HCT116 (cell line): ENCODE measurements around the gene RNF208. TPM values are rescaled to one million over a fixed set of nuclear protein-coding genes. Genes with fewer than 3 reads are reported as not detected.
"Not testable (repeated sequence)": the region's sequence is repeated elsewhere in the genome, so short reads cannot be mapped to it uniquely, and the experiment has no call there.

Experiments
- ATAC-seq: fragments of 200-7000 bp; cut with Tn5 transposase; 2 replicates; pipeline ENCODE4 v1.9.1; 2020; ENCODE audit warnings: mild to moderate bottlenecking, moderate library complexity
- BruUV-seq: library from RNA; stranded (reverse); fragments of 400-500 nt; replicated peaks from 2 replicates; lab custom pipeline; 2021; lab: Mats Ljungman, UMichigan
- CTCF ChIA-PET: fragments of 300-600 bp; sonication (Branson Sonifier 250); formaldehyde crosslinking; loops from one replicate; lab custom pipeline; 2021; ENCODE audit warnings: antibody characterized with exemption; lab: Charles Lee
- POLR2A ChIA-PET: fragments of 300-600, 350-600 bp; sonication (Branson Sonifier 250); formaldehyde crosslinking; loops from one replicate; lab custom pipeline; 2021; ENCODE audit warnings: antibody characterized with exemption; lab: Charles Lee
- RAD21 ChIA-PET, 2 experiments: fragments of 300-600 bp; sonication (Branson Sonifier 250); formaldehyde crosslinking; loops; one replicate each; lab custom pipeline; 2023; ENCODE audit warnings: low total read pairs in 2 of 2; ENCODE audit not compliant: uncharacterized antibody in 2 of 2, unreplicated experiment in 2 of 2, low non-redundant PET in 1 of 2; lab: Charles Lee
- DNase-seq: peaks from one replicate; pipeline ENCODE4 v3.0.0-alpha.2; 2010; ENCODE audit warnings: low read depth, low spot score
- H2AFZ ChIP-seq: fragments of 200-600 bp; shearing (Covaris generic), sonication (generic); 2 replicates; pipeline ENCODE4 v1.6.1; 2017; ENCODE audit warnings: low read depth, mixed run types, mixed read lengths, antibody characterized with exemption, low read length; ENCODE audit not compliant: poor library complexity, severe bottlenecking
- H3K27ac ChIP-seq: 2 replicates; pipeline ENCODE4 v1.5.1; 2012; ENCODE audit warnings: low read depth, low read length
- H3K27me3 ChIP-seq: fragments of 200-600 bp; sonication (generic); 2 replicates; pipeline ENCODE4 v1.6.1; 2016; ENCODE audit warnings: mixed run types, low read length, mixed read lengths; ENCODE audit not compliant: insufficient read depth
- H3K36me3 ChIP-seq, 2 experiments: fragments of 200-500 bp in 1 of 2; fragments of 200-600 bp in 1 of 2; sonication (Bioruptor generic) in 1 of 2; sonication (generic) in 1 of 2; 2 replicates each; pipeline versions ENCODE4 v1.5.1 to v1.6.1; 2014 to 2016; ENCODE audit warnings: low read length in 2 of 2, inconsistent platforms in 1 of 2, mixed read lengths in 1 of 2, mixed run types in 1 of 2; ENCODE audit not compliant: insufficient read depth in 2 of 2, control insufficient read depth in 1 of 2
- H3K4me1 ChIP-seq, 2 experiments: fragments of 200-600 bp in 1 of 2; sonication (generic) in 1 of 2; 2 replicates each; pipeline versions ENCODE4 v1.5.1 to v1.6.1; 2012 to 2017; ENCODE audit warnings: low read length in 2 of 2, inconsistent platforms in 1 of 2, mild to moderate bottlenecking in 1 of 2, mixed read lengths in 1 of 2, mixed run types in 1 of 2, moderate library complexity in 1 of 2; ENCODE audit not compliant: insufficient read depth in 2 of 2, control insufficient read depth in 1 of 2
- H3K4me2 ChIP-seq: fragments of 200-600 bp; sonication (generic); 2 replicates; pipeline ENCODE4 v1.6.1; 2017; ENCODE audit warnings: mixed run types, low read length, mixed read lengths
- H3K4me3 ChIP-seq, 2 experiments: fragments of 200-600 bp in 1 of 2; sonication (generic) in 1 of 2; replicated peaks in 1 of 2; 2 replicates each; pipeline ENCODE4 v1.5.1; 2011 to 2016; ENCODE audit warnings: low read length in 2 of 2, control low read depth in 1 of 2, low read depth in 1 of 2, mild to moderate bottlenecking in 1 of 2, mixed read lengths in 1 of 2, mixed run types in 1 of 2
- H3K79me2 ChIP-seq: fragments of 200-600 bp; sonication (generic); 2 replicates; pipeline ENCODE4 v1.6.1; 2017; ENCODE audit warnings: mild to moderate bottlenecking, mixed run types, low read length, moderate library complexity, mixed read lengths; ENCODE audit not compliant: insufficient read depth
- H3K9ac ChIP-seq: fragments of 200-600 bp; sonication (generic); 2 replicates; pipeline ENCODE4 v1.6.1; 2016; ENCODE audit warnings: low read length, mixed read lengths
- H3K9me2 ChIP-seq: fragments of 200-600 bp; sonication (generic), shearing (Covaris generic); 2 replicates; pipeline ENCODE4 v1.6.1; 2017; ENCODE audit warnings: mixed run types, mild to moderate bottlenecking, moderate library complexity; ENCODE audit not compliant: insufficient read depth
- H3K9me3 ChIP-seq, 2 experiments: fragments of 200-500 bp in 1 of 2; fragments of 200-600 bp in 1 of 2; sonication (Bioruptor generic) in 1 of 2; sonication (generic) in 1 of 2; 2 replicates each; pipeline ENCODE4 v1.6.1; 2014 to 2017; ENCODE audit warnings: low read length in 2 of 2, mixed read lengths in 2 of 2, inconsistent platforms in 1 of 2, low read depth in 1 of 2, mild to moderate bottlenecking in 1 of 2, mixed run types in 1 of 2, moderate library complexity in 1 of 2; ENCODE audit not compliant: control insufficient read depth in 1 of 2, insufficient read depth in 1 of 2
- H4K20me1 ChIP-seq: fragments of 200-600 bp; sonication (generic), shearing (Covaris generic); 2 replicates; pipeline ENCODE4 v1.6.1; 2017; ENCODE audit warnings: mixed run types, mild to moderate bottlenecking, moderate library complexity; ENCODE audit not compliant: insufficient read depth
- POLR2A ChIP-seq: IDR thresholded peaks from 2 replicates; pipeline ENCODE4 v1.7.0; 2011; ENCODE audit warnings: borderline replicate concordance; ENCODE audit not compliant: insufficient read depth, insufficient read length; ENCODE audit errors: extremely low read depth
- YY1 ChIP-seq: IDR thresholded peaks from 2 replicates; pipeline ENCODE4 v1.6.1; 2011; ENCODE audit warnings: low read length, low read depth, moderate library complexity, mild to moderate bottlenecking; ENCODE audit not compliant: insufficient replicate concordance; ENCODE audit errors: extremely low read depth
- intact Hi-C: fragments of 100-400 bp; cut with micrococcal nuclease; formaldehyde crosslinking; loops from 2 replicates; pipeline ENCODE4 v1.10.0; 2022
- total RNA-seq: library from RNA; stranded (reverse); gene quantifications from one replicate; pipeline ENCODE4 v1.2.1, GENCODE V29; 2021; ENCODE audit not compliant: unreplicated experiment

Gene RNF208
- total RNA-seq, 1 experiment from 2014 or later = 26.1 TPM

DNA sequence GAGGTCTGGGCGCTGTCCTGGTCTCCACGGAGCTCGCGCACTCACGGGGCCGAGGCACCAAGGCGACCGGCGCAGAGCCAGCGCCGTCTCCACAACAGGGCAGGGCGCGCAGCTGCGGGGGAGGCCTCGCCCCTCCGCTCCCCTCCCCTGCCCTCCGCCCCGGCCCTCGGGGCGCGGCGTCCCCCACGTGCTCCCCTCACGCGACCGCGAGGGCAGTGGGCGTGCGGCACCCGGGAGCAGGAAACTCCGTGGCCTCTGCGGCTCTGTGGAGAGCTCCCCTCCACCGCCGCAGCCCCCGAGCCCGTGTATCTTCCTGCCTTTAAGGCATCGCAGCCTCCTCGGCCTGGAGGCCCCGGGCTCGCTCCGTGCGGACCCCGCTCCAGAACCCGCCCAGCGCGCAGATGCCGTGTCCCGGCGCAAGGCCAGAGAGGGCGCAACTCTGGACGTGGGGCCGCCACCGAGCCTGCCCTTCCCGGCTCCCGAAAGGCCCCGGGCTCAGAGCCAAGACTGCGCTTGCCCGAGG lies 18.3 kb upstream of the RNF208 start (continued):
- TF ChIP-seq POLR2A = peak; percentile 64
- peak; percentile 25 for TF ChIP-seq YY1

DNA sequence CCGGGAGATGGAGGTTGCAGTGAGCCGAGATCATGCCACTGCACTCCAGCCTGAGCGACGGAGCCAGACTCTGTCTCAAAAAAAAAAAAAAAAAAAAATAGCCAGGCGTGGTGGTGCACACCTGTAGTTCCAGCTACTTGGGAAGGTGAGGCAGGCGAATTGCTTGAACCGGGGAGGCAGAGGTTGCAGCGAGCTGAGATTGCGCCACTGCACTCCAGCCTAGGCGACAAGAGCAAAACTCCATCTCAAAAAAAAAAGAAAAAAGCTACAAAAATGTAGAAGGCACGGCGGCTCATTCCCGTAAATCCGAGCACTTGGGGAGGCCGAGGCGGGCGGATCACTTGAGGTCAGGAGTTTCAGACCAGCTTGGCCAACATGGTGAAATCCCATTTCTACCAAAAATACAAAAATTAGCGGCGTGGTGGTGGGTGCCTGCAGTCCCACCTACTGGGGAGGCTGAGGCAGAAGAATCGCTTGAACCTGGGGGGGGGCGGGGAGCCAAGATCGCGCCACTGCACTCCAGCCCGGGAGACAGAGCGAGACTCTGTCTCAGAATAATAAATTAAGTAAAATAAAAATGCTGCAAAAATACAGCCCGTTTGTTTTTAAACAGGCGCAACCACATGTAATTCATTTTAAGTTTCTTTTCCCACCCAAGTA lies 17.6 kb upstream of the RNF208 start:
- ChIA-PET RAD21 (interaction anchor here in 1 of 2 experiments (0.7 kb wide), 1 partner anchor 13 kb away, joined by 3 read pairs; the partner anchor contains the start of gene RNF224), CTCF (interaction anchor here (1.9 kb wide), 1 partner anchor 210 kb away, joined by 4 read pairs; no protein-coding TSS in a partner anchor), POLR2A (interaction anchor here (0.7 to 1.9 kb wide), 12 partner anchors 10 to 169 kb away, joined by 3 to 39 read pairs (median 5); partner anchors contain the start of genes NELFB, NRARP, RNF224 and SAPCD2)
- Histone ChIP-seq H4K20me1 (peaks cover 21% of the 10 kb centered on the region; the same call in 1 of the 2 replicates), H3K36me3 (peaks cover 11 to 21% of the 10 kb centered on the region in 2 experiments), H3K4me3 (peak overlapping the region; percentile 69 to 73), H3K27ac (peak overlapping the region; percentile 100), H3K4me1 (peaks cover 31 to 61% of the 10 kb centered on the region in 2 experiments), H3K9ac (peak overlapping the region; percentile 97), H3K79me2 (peaks cover 40% of the 10 kb centered on the region), H3K4me2 (peak overlapping the region; percentile 79)
- H3K27me3 ChIP-seq, H3K9me2 ChIP-seq, H3K9me3 ChIP-seq, intact Hi-C loops, DNase-seq, ATAC-seq, H2AFZ ChIP-seq: not testable (repeated sequence)
- TSS peak; percentile 71 for BruUV-seq
